HG03558 (cell line): Measurements from ENCODE around the gene GRIA1.

Experiments
- ATAC-seq: cut with Tn5 transposase; IDR thresholded peaks from one replicate; pipeline ENCODE4 v1.9.1; 2021; ENCODE audit warnings: moderate number of reproducible peaks; ENCODE audit not compliant: unreplicated experiment; ENCODE audit errors: extremely low read depth

Gene GRIA1

GRCh38 chr5:153765987-153766386 lies 275.5 kb downstream of the GRIA1 start:
- ATAC-seq: no peak

- no peak for ATAC-seq
Observed at GRCh38 chr5:153767221-153768188, 277.0 kb downstream of the GRIA1 start.

GRCh38 chr5:153770066-153770465 lies 279.6 kb downstream of the GRIA1 start:
- no peak for ATAC-seq

GRCh38 chr5:153774686-153775085 lies 284.2 kb downstream of the GRIA1 start:
- no peak for ATAC-seq

GRCh38 chr5:153775923-153776322 lies 285.5 kb downstream of the GRIA1 start:
- no peak for ATAC-seq

- ATAC-seq: no peak
Observed at GRCh38 chr5:153777681-153778581, 287.5 kb downstream of the GRIA1 start.

- ATAC-seq: no peak
Observed at GRCh38 chr5:153779836-153780235, 289.4 kb downstream of the GRIA1 start.

GRCh38 chr5:153780876-153781705 lies 290.6 kb downstream of the GRIA1 start:
- ATAC-seq: no peak

- ATAC-seq: no peak
Observed at GRCh38 chr5:153782589-153783361, 292.3 kb downstream of the GRIA1 start.

GRCh38 chr5:153783362-153783658 lies 292.8 kb downstream of the GRIA1 start:
- no peak for ATAC-seq

GRCh38 chr5:153784277-153784676 lies 293.8 kb downstream of the GRIA1 start:
- ATAC-seq: no peak

GRCh38 chr5:153791339-153791738 lies 300.9 kb downstream of the GRIA1 start:
- no peak for ATAC-seq

GRCh38 chr5:153792305-153792704 lies 301.8 kb downstream of the GRIA1 start:
- no peak for ATAC-seq

- ATAC-seq: no peak
Observed at GRCh38 chr5:153793699-153794098, 303.2 kb downstream of the GRIA1 start.

GRCh38 chr5:153794327-153794726 lies 303.9 kb downstream of the GRIA1 start:
- ATAC-seq: no peak

GRCh38 chr5:153796527-153796926 lies 306.1 kb downstream of the GRIA1 start:
- ATAC-seq: no peak

- peak; percentile 72 for ATAC-seq
Observed at GRCh38 chr5:153797484-153797883, 307.0 kb downstream of the GRIA1 start.

- ATAC-seq: no peak
Observed at GRCh38 chr5:153798830-153799229, 308.4 kb downstream of the GRIA1 start.

- no peak for ATAC-seq
Observed at GRCh38 chr5:153799466-153799865, 309.0 kb downstream of the GRIA1 start.
